HL-60 (cell line): Measurements from ENCODE around the gene DHX32.

ENCODE experiments used
- DNase-seq, 2 experiments: peaks; one replicate each; pipeline ENCODE4 v3.0.0-alpha.2; 2010 to 2020; ENCODE audit warnings: low read depth in 1 of 2, low spot score in 1 of 2
- H3K27ac ChIP-seq: fragments of 250-450 bp; sonication (Bioruptor Pico); replicated peaks from 2 replicates; pipeline ENCODE4 v1.5.1; 2020; ENCODE audit warnings: mild to moderate bottlenecking, moderate library complexity
- H3K27me3 ChIP-seq: fragments of 250-450 bp; sonication (Bioruptor Pico); 2 replicates; pipeline ENCODE4 v1.5.1; 2021; ENCODE audit warnings: mild to moderate bottlenecking, moderate library complexity; ENCODE audit not compliant: insufficient read depth, poor library complexity, severe bottlenecking
- H3K4me3 ChIP-seq: replicated peaks from 2 replicates; pipeline ENCODE4 v1.5.1; 2011; ENCODE audit warnings: mild to moderate bottlenecking, control low read depth, low read length; ENCODE audit not compliant: insufficient read depth
- CTCF ChIP-seq: IDR thresholded peaks from one replicate; pipeline ENCODE4 v1.5.1; 2011; ENCODE audit warnings: low read length, control low read depth, inconsistent platforms; ENCODE audit not compliant: insufficient read depth
- GABPA ChIP-seq: IDR thresholded peaks from 2 replicates; pipeline ENCODE4 v1.6.1; 2012; ENCODE audit warnings: low read depth
- POLR2AphosphoS5 ChIP-seq: IDR thresholded peaks from 2 replicates; pipeline ENCODE4 v1.6.1; 2012; ENCODE audit warnings: low read depth
- REST ChIP-seq: IDR thresholded peaks from 2 replicates; pipeline ENCODE4 v1.6.1; 2012; ENCODE audit warnings: low read depth; ENCODE audit not compliant: insufficient replicate concordance
- SPI1 ChIP-seq: IDR thresholded peaks from 2 replicates; pipeline ENCODE4 v1.6.1; 2012; ENCODE audit warnings: low read depth, mild to moderate bottlenecking, borderline replicate concordance

Gene DHX32

GRCh38 chr10:125871338-125871737 lies 9.8 kb downstream of the DHX32 start:
- no peak overlapping the region for H3K27ac ChIP-seq

GRCh38 chr10:125868372-125868975 lies 12.6 kb downstream of the DHX32 start:
- no peak overlapping the region for H3K27ac ChIP-seq
- H3K27me3 ChIP-seq: no peaks in the 10 kb centered on the region
- peak; percentile 4 to 18 for DNase-seq
- TF ChIP-seq GABPA (no peak), SPI1 (0 out of 2 replicates have a peak, but pooled peaks have one; percentile 1), CTCF (peak; percentile 81)
- no peak overlapping the region for H3K4me3 ChIP-seq

More at GRCh38 chr10:125871338-125871737, 9.8 kb downstream of the DHX32 start:
- H3K4me3 ChIP-seq: no peak overlapping the region
- no peaks in the 10 kb centered on the region for H3K27me3 ChIP-seq
- TF ChIP-seq POLR2AphosphoS5 (no peak), REST (no peak), CTCF (no peak), GABPA (no peak), SPI1 (no peak)
- DNase-seq: no peak

- no peak for TF ChIP-seq REST
- Histone ChIP-seq H3K4me3 (no peak overlapping the region), H3K27me3 (no peaks in the 10 kb centered on the region), H3K27ac (no peak overlapping the region)
- DNase-seq: no peak
Observed at GRCh38 chr10:125866421-125867029, 14.6 kb downstream of the DHX32 start.

GRCh38 chr10:125865120-125865519 lies 16.0 kb downstream of the DHX32 start:
- DNase-seq: no peak
- Histone ChIP-seq H3K27me3 (no peaks in the 10 kb centered on the region), H3K27ac (no peak overlapping the region), H3K4me3 (no peak overlapping the region)
- TF ChIP-seq SPI1: no peak
- TF ChIP-seq CTCF: no peak
- TF ChIP-seq GABPA: no peak
- no peak for TF ChIP-seq POLR2AphosphoS5
- TF ChIP-seq REST: no peak
